H1 (cell line): ENCODE data around the gene LCE3B. TPM values are rescaled to one million over a fixed set of nuclear protein-coding genes. Genes with fewer than 3 reads are reported as not detected.

Experiments used
- CTCF ChIA-PET: fragments of 300-600 bp; sonication (Branson Sonifier 250); formaldehyde crosslinking; loops from one replicate; lab custom pipeline; 2021; ENCODE audit not compliant: partially characterized antibody; lab: Charles Lee
- POLR2A ChIA-PET: fragments of 300-600 bp; sonication (Branson Sonifier 250); formaldehyde crosslinking; loops from one replicate; lab custom pipeline; 2021; ENCODE audit warnings: inconsistent platforms; ENCODE audit not compliant: partially characterized antibody; lab: Charles Lee
- DNase-seq, 2 experiments: peaks; one replicate each; pipeline versions ENCODE4 v3.0.0 to v3.0.0-alpha.2; 2010 to 2022; ENCODE audit warnings: low spot score in 2 of 2, low read depth in 1 of 2, mixed read lengths in 1 of 2
- FAIRE-seq: peaks from 2 replicates; lab custom pipeline; 2011; peaks lifted over from hg19 to GRCh38; lab: Jason Lieb, UNC
- H2AFZ ChIP-seq: 2 replicates; pipeline ENCODE4 v1.8.1; 2012; ENCODE audit warnings: low read length, inconsistent platforms
- H2AK5ac ChIP-seq: 2 replicates; pipeline ENCODE4 v1.6.1; 2013; ENCODE audit warnings: low read depth, low read length
- H2BK120ac ChIP-seq: replicated peaks from 2 replicates; pipeline ENCODE3; 2013; ENCODE audit warnings: low read depth, low read length, inconsistent platforms
- H2BK12ac ChIP-seq: 2 replicates; pipeline ENCODE4 v1.6.1; 2013; ENCODE audit warnings: low read depth, low read length
- H2BK15ac ChIP-seq: 2 replicates; pipeline ENCODE4 v1.6.1; 2013; ENCODE audit warnings: low read length
- H2BK20ac ChIP-seq: 2 replicates; pipeline ENCODE4 v1.6.1; 2013; ENCODE audit warnings: low read length
- H2BK5ac ChIP-seq: 2 replicates; pipeline ENCODE4 v1.6.1; 2013; ENCODE audit warnings: low read depth, low read length
- H3K14ac ChIP-seq: 2 replicates; pipeline ENCODE4 v1.6.1; 2013; ENCODE audit warnings: inconsistent platforms; ENCODE audit not compliant: insufficient read length
- H3K18ac ChIP-seq: 2 replicates; pipeline ENCODE4 v1.6.1; 2013; ENCODE audit warnings: low read length; ENCODE audit errors: extremely low read depth
- H3K23ac ChIP-seq: 2 replicates; pipeline ENCODE4 v1.6.1; 2013; ENCODE audit warnings: inconsistent platforms; ENCODE audit not compliant: insufficient read length
- H3K23me2 ChIP-seq: 2 replicates; pipeline ENCODE4 v1.6.1; 2013; ENCODE audit warnings: low read depth, low read length
- H3K27ac ChIP-seq: 2 replicates; pipeline ENCODE4 v1.6.1; 2011; ENCODE audit warnings: low read depth, low read length, inconsistent platforms
- H3K27me3 ChIP-seq, 4 experiments: replicated peaks in 1 of 4; 1 replicate in 1 of 4; 2 replicates in 3 of 4; pipeline versions ENCODE4 v1.6.1 to v1.8.1; 2011 to 2013; ENCODE audit warnings: low read length in 3 of 4, mild to moderate bottlenecking in 3 of 4, inconsistent platforms in 2 of 4, mixed read lengths in 2 of 4, moderate library complexity in 1 of 4; ENCODE audit not compliant: control insufficient read depth in 3 of 4, insufficient read depth in 3 of 4; ENCODE audit errors: extremely low read depth in 1 of 4
- H3K36me3 ChIP-seq, 4 experiments: 2 replicates each; pipeline versions ENCODE4 v1.6.1 to v1.8.1; 2011 to 2013; ENCODE audit warnings: mild to moderate bottlenecking in 4 of 4, low read length in 3 of 4, moderate library complexity in 2 of 4, control low read depth in 1 of 4, inconsistent platforms in 1 of 4; ENCODE audit not compliant: insufficient read depth in 4 of 4, control insufficient read depth in 2 of 4
- H3K4ac ChIP-seq: replicated peaks from 2 replicates; pipeline ENCODE3; 2013; ENCODE audit warnings: low read length, low read depth, mixed read lengths, inconsistent platforms; ENCODE audit not compliant: insufficient read length
- H3K4me1 ChIP-seq, 4 experiments: replicated peaks in 1 of 4; 1 replicate in 1 of 4; 2 replicates in 3 of 4; pipeline versions ENCODE4 v1.6.1 to v1.8.1; 2011 to 2013; ENCODE audit warnings: low read length in 3 of 4, inconsistent platforms in 2 of 4, mixed read lengths in 1 of 4; ENCODE audit not compliant: insufficient read depth in 4 of 4, control insufficient read depth in 3 of 4
- H3K4me2 ChIP-seq, 2 experiments: 2 replicates each; pipeline versions ENCODE4 v1.6.1 to v1.8.1; 2011 to 2013; ENCODE audit warnings: low read depth in 2 of 2, low read length in 2 of 2, control low read depth in 1 of 2, inconsistent platforms in 1 of 2, mild to moderate bottlenecking in 1 of 2; ENCODE audit not compliant: insufficient read depth in 1 of 2
- H3K4me3 ChIP-seq, 4 experiments: fragments of 200-600, 300-600 bp in 1 of 4; sonication (generic), shearing (Covaris generic), sonication (Bioruptor Twin) in 1 of 4; 2 replicates each; pipeline versions ENCODE4 v1.5.1 to v1.8.1; 2011 to 2016; ENCODE audit warnings: low read length in 4 of 4, low read depth in 3 of 4, control low read depth in 2 of 4, inconsistent platforms in 2 of 4, mild to moderate bottlenecking in 2 of 4, mixed read lengths in 1 of 4, moderate library complexity in 1 of 4; ENCODE audit not compliant: insufficient read depth in 2 of 4; ENCODE audit errors: extremely low read depth in 1 of 4
- H3K56ac ChIP-seq: replicated peaks from 2 replicates; pipeline ENCODE3; 2013; ENCODE audit warnings: low read depth, mild to moderate bottlenecking, mixed read lengths, low read length, inconsistent platforms; ENCODE audit not compliant: insufficient read length
- H3K79me1 ChIP-seq: 2 replicates; pipeline ENCODE4 v1.6.1; 2013; ENCODE audit warnings: low read depth, low read length, control low read depth
- H3K79me2 ChIP-seq, 2 experiments: 2 replicates each; pipeline versions ENCODE4 v1.6.1 to v1.8.1; 2012 to 2013; ENCODE audit warnings: low read length in 2 of 2, mild to moderate bottlenecking in 2 of 2, inconsistent platforms in 1 of 2; ENCODE audit not compliant: insufficient read depth in 2 of 2, control insufficient read depth in 1 of 2
- H3K9ac ChIP-seq, 4 experiments: replicated peaks in 1 of 4; 1 replicate in 1 of 4; 2 replicates in 3 of 4; pipeline versions ENCODE4 v1.6.1 to v1.8.1; 2011 to 2013; ENCODE audit warnings: low read depth in 3 of 4, low read length in 3 of 4, control low read depth in 2 of 4, mild to moderate bottlenecking in 2 of 4, moderate library complexity in 2 of 4, inconsistent platforms in 1 of 4; ENCODE audit errors: extremely low read depth in 1 of 4
- H3K9me3 ChIP-seq, 2 experiments: 2 replicates each; pipeline versions ENCODE4 v1.6.1 to v1.8.1; 2012 to 2013; ENCODE audit warnings: mild to moderate bottlenecking in 2 of 2, moderate library complexity in 2 of 2, control low read depth in 1 of 2, inconsistent platforms in 1 of 2, low read depth in 1 of 2, low read length in 1 of 2, mixed read lengths in 1 of 2; ENCODE audit not compliant: insufficient read depth in 2 of 2
- H4K20me1 ChIP-seq, 2 experiments: replicated peaks in 1 of 2; 2 replicates each; pipeline versions ENCODE3 to v1.8.1; 2011 to 2013; ENCODE audit warnings: inconsistent platforms in 2 of 2, low read length in 2 of 2, mild to moderate bottlenecking in 1 of 2; ENCODE audit not compliant: insufficient read depth in 2 of 2, control insufficient read depth in 1 of 2
- H4K5ac ChIP-seq: 2 replicates; pipeline ENCODE4 v1.6.1; 2013; ENCODE audit warnings: low read length, low read depth, mixed read lengths, inconsistent platforms; ENCODE audit not compliant: insufficient read length
- H4K8ac ChIP-seq: 2 replicates; pipeline ENCODE4 v1.8.0; 2013; ENCODE audit warnings: mild to moderate bottlenecking, moderate library complexity, low read length, inconsistent platforms; ENCODE audit not compliant: insufficient read depth; ENCODE audit errors: extremely low read depth
- H4K91ac ChIP-seq: replicated peaks from 2 replicates; pipeline ENCODE3; 2013; ENCODE audit warnings: low read length, mixed read lengths, inconsistent platforms; ENCODE audit not compliant: insufficient read length
- GABPA ChIP-seq: IDR thresholded peaks from 2 replicates; pipeline ENCODE4 v1.6.1; 2011; ENCODE audit warnings: mild to moderate bottlenecking, low read length, moderate library complexity, borderline replicate concordance; ENCODE audit not compliant: insufficient read depth
- POLR2AphosphoS5 ChIP-seq: IDR thresholded peaks from 2 replicates; pipeline ENCODE4 v1.6.1; 2011; ENCODE audit warnings: low read depth, low read length
- TEAD4 ChIP-seq: IDR thresholded peaks from 2 replicates; pipeline ENCODE4 v1.6.1; 2012; ENCODE audit warnings: low read depth, low read length, inconsistent platforms, mixed read lengths
- WGBS, 2 experiments: shearing (Covaris generic) in 1 of 2; methylation state at CpG; one replicate each; pipeline versions ENCODE4 v1.1.6 to v1.1.7; 2013 to 2015; ENCODE audit warnings: low lambda C conversion rate in 2 of 2, mixed read lengths in 2 of 2, inconsistent platforms in 1 of 2, low coverage in 1 of 2, missing lambda C conversion rate in 1 of 2; ENCODE audit not compliant: insufficient replicate concordance in 2 of 2, insufficient coverage in 1 of 2, insufficient read length in 1 of 2; ENCODE audit errors: extremely low coverage in 1 of 2, missing lambda C conversion rate in 1 of 2; 5-methylcytosine and 5-hydroxymethylcytosine counted together
- polyA plus RNA-seq, 7 experiments: library from polyadenylated mRNA; depleted of rRNA in 3 of 7; stranded (reverse) in 5 of 7; unstranded in 2 of 7; fragments of >200 nt in 5 of 7; fragments of 200-250 nt in 2 of 7; gene quantifications; 1 replicate in 5 of 7; 2 replicates in 1 of 7; 4 replicates in 1 of 7; pipeline versions ENCODE4 v1.2.1 to v1.2.3, GENCODE V29; 2011 to 2013; ENCODE audit warnings: missing spikeins in 2 of 7, mixed read lengths in 2 of 7
- total RNA-seq: library from RNA; stranded (reverse); fragmentation: NEBNext Ultra II Directional; extraction: Animal tissue kit (Norgen Biotek cat#: 25700); gene quantifications from 2 replicates; pipeline ENCODE4 v1.2.1, GENCODE V29; 2021
- TF ChIP-seq, protein P1 (sequence below), 3 experiments: IDR thresholded peaks; 1 replicate in 2 of 3; 2 replicates in 1 of 3; pipeline versions ENCODE4 v1.5.1 to v1.6.1; 2011; ENCODE audit warnings: low read length in 3 of 3, mild to moderate bottlenecking in 3 of 3, inconsistent platforms in 2 of 3, low read depth in 1 of 3, moderate library complexity in 1 of 3; ENCODE audit not compliant: insufficient read depth in 1 of 3; ENCODE audit errors: control extremely low read depth in 1 of 3

LCE3B gene
- total and polyA plus RNA-seq, 2 of the 8 experiments (the other 6 are each of a cell fraction or from before 2014, with no cell fraction given), result not detected

GRCh38 chr1:152623203-152623844 is 9.7 kb downstream of the LCE3B start:
- H3K23ac ChIP-seq, result no peak overlapping the region
- no peak overlapping the region for H2BK120ac ChIP-seq
- DNase-seq, result peak in 1 of 2 experiments; percentile 47

More at GRCh38 chr1:152623203-152623844, 9.7 kb downstream of the LCE3B start:
- FAIRE-seq, result no peak
- no peak overlapping the region for H2BK15ac ChIP-seq
- H3K14ac ChIP-seq, result no peak overlapping the region
- no peak overlapping the region for H3K4me3 ChIP-seq
- H4K8ac ChIP-seq, result no peak overlapping the region
- H2AFZ ChIP-seq, result no peak overlapping the region
- H4K5ac ChIP-seq, result no peak overlapping the region
- WGBS, 2 experiments, result 93% methylated on average over 22 of the region's 29 CpGs; no CpG with 5 or more reads in 1 of the 2 experiments
- H3K79me1 ChIP-seq, result no peaks in the 10 kb centered on the region
- H3K23me2 ChIP-seq, result no peaks in the 10 kb centered on the region; the same call in 1 of the 2 replicates
- no peaks in the 10 kb centered on the region for H3K79me2 ChIP-seq
- H4K20me1 ChIP-seq, result no peaks in the 10 kb centered on the region
- H3K36me3 ChIP-seq, result no peaks in the 10 kb centered on the region
- H3K27ac ChIP-seq, result no peak overlapping the region
- no peak overlapping the region for H2BK20ac ChIP-seq
- ChIA-PET CTCF (no interaction called here), POLR2A (no interaction called here)
- H3K4me1 ChIP-seq, result no peaks in the 10 kb centered on the region
- H2BK12ac ChIP-seq, result no peak overlapping the region
- no peak overlapping the region for H3K9ac ChIP-seq
- no peak overlapping the region for H2BK5ac ChIP-seq
- no peak overlapping the region for H4K91ac ChIP-seq
- H3K18ac ChIP-seq, result no peak overlapping the region
- no peak overlapping the region for H3K4me2 ChIP-seq
- TF ChIP-seq TEAD4 (no peak), POLR2AphosphoS5 (no peak), GABPA (no peak)
- TF ChIP-seq, protein P1, sequence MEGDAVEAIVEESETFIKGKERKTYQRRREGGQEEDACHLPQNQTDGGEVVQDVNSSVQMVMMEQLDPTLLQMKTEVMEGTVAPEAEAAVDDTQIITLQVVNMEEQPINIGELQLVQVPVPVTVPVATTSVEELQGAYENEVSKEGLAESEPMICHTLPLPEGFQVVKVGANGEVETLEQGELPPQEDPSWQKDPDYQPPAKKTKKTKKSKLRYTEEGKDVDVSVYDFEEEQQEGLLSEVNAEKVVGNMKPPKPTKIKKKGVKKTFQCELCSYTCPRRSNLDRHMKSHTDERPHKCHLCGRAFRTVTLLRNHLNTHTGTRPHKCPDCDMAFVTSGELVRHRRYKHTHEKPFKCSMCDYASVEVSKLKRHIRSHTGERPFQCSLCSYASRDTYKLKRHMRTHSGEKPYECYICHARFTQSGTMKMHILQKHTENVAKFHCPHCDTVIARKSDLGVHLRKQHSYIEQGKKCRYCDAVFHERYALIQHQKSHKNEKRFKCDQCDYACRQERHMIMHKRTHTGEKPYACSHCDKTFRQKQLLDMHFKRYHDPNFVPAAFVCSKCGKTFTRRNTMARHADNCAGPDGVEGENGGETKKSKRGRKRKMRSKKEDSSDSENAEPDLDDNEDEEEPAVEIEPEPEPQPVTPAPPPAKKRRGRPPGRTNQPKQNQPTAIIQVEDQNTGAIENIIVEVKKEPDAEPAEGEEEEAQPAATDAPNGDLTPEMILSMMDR (IDR thresholded peaks at IDR 0.05; ENCODE audit: control extremely low read depth in 1 of 3, insufficient read depth in 1 of 3, low read depth in 1 of 3, low read length in 3 of 3), result peak in 1 of 3 experiments; percentile 11; a peak in 1 of 4 replicates
- no peak overlapping the region for H3K56ac ChIP-seq
- peaks cover 79 to 92% of the 10 kb centered on the region in 2 experiments for H3K9me3 ChIP-seq
- no peak overlapping the region for H3K4ac ChIP-seq
- no peak overlapping the region for H2AK5ac ChIP-seq
- H3K27me3 ChIP-seq, result no peaks in the 10 kb centered on the region
